ENCODE results near the gene DDX28. TPM values are rescaled to one million over a fixed set of nuclear protein-coding genes. Genes with fewer than 3 reads are reported as not detected.
"Not testable (repeated sequence)": the region's sequence is repeated elsewhere in the genome, so short reads cannot be mapped to it uniquely, and the experiment has no call there.

DDX28 gene
- total and polyA plus RNA-seq, 8 donors: 4.6 to 9.7 (median 7.3) TPM; not detected in 2

- Histone ChIP-seq H3K9me3 (no peaks in the 10 kb centered on the region), H3K27me3 (no peaks in the 10 kb centered on the region), H3K36me3 (no peaks in the 10 kb centered on the region), H3K27ac (no peak within 1 kb of the TSS), H3K4me1 (peaks cover 0 to 4% (median 0%) of the 10 kb centered on the region in 4 donors), H3K4me3 (no peak within 1 kb of the TSS)
- TF ChIP-seq POLR2AphosphoS5 (IDR thresholded peaks at IDR 0.05) (no peak), EP300 (IDR thresholded peaks at IDR 0.05) (no peak), CTCF (IDR thresholded peaks at IDR 0.05) (no peak), POLR2A (IDR thresholded peaks at IDR 0.05) (no peak)
- intact Hi-C loops (cut with DNase I; ENCODE audit: low total_unique reads): no loop called here
- no peak for DNase-seq
- WGBS, 5 donors: 77 to 86% (median 83%) methylated on average over 5 of the region's 5 CpGs
These were observed 7.4 kb downstream of the DDX28 start, which contains the start of gene DPEP2NB for GRCh38 chr16:68015681-68016080. TSS of gene DPEP2NB (minus strand) at chr16:68015911. CDS start at chr16:68015770, 141 bp downstream.

GRCh38 chr16:68013440-68013839 is 9.6 kb downstream of the DDX28 start:
- Histone ChIP-seq H3K9me3 (no peaks in the 10 kb centered on the region), H3K36me3 (no peaks in the 10 kb centered on the region), H3K4me3 (no peak overlapping the region), H3K4me1 (peaks cover 0 to 4% (median 0%) of the 10 kb centered on the region in 4 donors), H3K27ac (peak overlapping the region in 2 of 5 donors; percentile 8 to 42), H3K27me3 (no peaks in the 10 kb centered on the region)
- no peak for TF ChIP-seq EP300 (IDR thresholded peaks at IDR 0.05)
- TF ChIP-seq CTCF (IDR thresholded peaks at IDR 0.05): no peak
- TF ChIP-seq POLR2AphosphoS5 (IDR thresholded peaks at IDR 0.05): no peak
- TF ChIP-seq POLR2A (IDR thresholded peaks at IDR 0.05): no peak
- WGBS, 5 donors: 55 to 74% (median 67%) methylated on average over 1 of the region's 1 CpG
- intact Hi-C loops (cut with DNase I; ENCODE audit: low total_unique reads): no loop called here
- DNase-seq: no peak

- H3K4me1 ChIP-seq; H3K36me3 ChIP-seq; H3K4me3 ChIP-seq; H3K27me3 ChIP-seq; DNase-seq; H3K27ac ChIP-seq; intact Hi-C loops (cut with DNase I; ENCODE audit: low total_unique reads); H3K9me3 ChIP-seq: not testable (repeated sequence)
- 70 to 84% (median 80%) methylated on average over 4 of the region's 4 CpGs for WGBS, 5 donors
These were observed 13.2 kb downstream of the DDX28 start for GRCh38 chr16:68009872-68010271.

- TF ChIP-seq POLR2AphosphoS5 (IDR thresholded peaks at IDR 0.05) (no peak), POLR2A (IDR thresholded peaks at IDR 0.05) (no peak), CTCF (IDR thresholded peaks at IDR 0.05) (no peak), EP300 (IDR thresholded peaks at IDR 0.05) (no peak)
- no peak for DNase-seq
- intact Hi-C loops (cut with DNase I; ENCODE audit: low total_unique reads): no loop called here
- Histone ChIP-seq H3K27ac (no peak overlapping the region), H3K27me3 (no peaks in the 10 kb centered on the region), H3K4me1 (peaks cover 0 to 12% (median 2%) of the 10 kb centered on the region in 4 donors), H3K9me3 (no peaks in the 10 kb centered on the region), H3K4me3 (no peak overlapping the region), H3K36me3 (no peaks in the 10 kb centered on the region)
- 61 to 67% (median 62%) methylated on average over 8 to 9 of the region's 9 CpGs for WGBS, 5 donors
These were observed 13.8 kb downstream of the DDX28 start for GRCh38 chr16:68009157-68009735.

GRCh38 chr16:68005786-68006286 is 17.2 kb downstream of the DDX28 start:
- intact Hi-C loops (cut with DNase I; ENCODE audit: low total_unique reads): no loop called here
- H3K4me3 ChIP-seq: no peak overlapping the region
- TF ChIP-seq POLR2A (IDR thresholded peaks at IDR 0.05) (no peak), EP300 (IDR thresholded peaks at IDR 0.05) (no peak), CTCF (IDR thresholded peaks at IDR 0.05) (no peak), POLR2AphosphoS5 (IDR thresholded peaks at IDR 0.05) (no peak)
- no peaks in the 10 kb centered on the region for H3K36me3 ChIP-seq
- DNase-seq: peak; percentile 31 to 68
- H3K27me3 ChIP-seq: no peaks in the 10 kb centered on the region
- H3K4me1 ChIP-seq: peaks cover 0 to 17% (median 0%) of the 10 kb centered on the region in 4 donors
- no peaks in the 10 kb centered on the region for H3K9me3 ChIP-seq
- 33 to 47% (median 38%) methylated on average over 6 of the region's 6 CpGs for WGBS, 5 donors
- H3K27ac ChIP-seq: peak overlapping the region; percentile 13 to 77 (median 47)
